Activated naive CD8-positive, alpha-beta T cell treated with anti-CD3 and anti-CD28 coated beads for 36 hours (primary cell): ENCODE data around the gene COL4A2. TPM values are rescaled to one million over a fixed set of nuclear protein-coding genes. Genes with fewer than 3 reads are reported as not detected.
"Not testable (repeated sequence)": the region's sequence is repeated elsewhere in the genome, so short reads cannot be mapped to it uniquely, and the experiment has no call there.

Experiments used
- DNase-seq: peaks from one replicate; pipeline ENCODE4 v3.0.0; 2021
- H3K27ac Mint-ChIP-seq: one replicate; pipeline ENCODE4 v1.8.0; 2022; ENCODE audit warnings: mild to moderate bottlenecking, moderate library complexity, mixed read lengths
- H3K27me3 Mint-ChIP-seq: one replicate; pipeline ENCODE4 v1.8.0; 2022; ENCODE audit warnings: mild to moderate bottlenecking, mixed read lengths
- H3K36me3 Mint-ChIP-seq: one replicate; pipeline ENCODE4 v1.8.0; 2021; ENCODE audit warnings: mild to moderate bottlenecking, mixed read lengths
- H3K4me1 Mint-ChIP-seq: one replicate; pipeline ENCODE4 v1.8.0; 2021; ENCODE audit warnings: mixed read lengths
- H3K4me3 Mint-ChIP-seq: one replicate; pipeline ENCODE4 v1.8.0; 2022; ENCODE audit warnings: mild to moderate bottlenecking, moderate library complexity, mixed read lengths
- H3K9me3 Mint-ChIP-seq: one replicate; pipeline ENCODE4 v1.8.0; 2022; ENCODE audit warnings: mixed read lengths
- total RNA-seq, 2 experiments: library from RNA; stranded (reverse); gene quantifications; one replicate each; pipeline ENCODE4 v1.2.3, GENCODE V29; 2021

The COL4A2 gene
- total RNA-seq, 2 experiments from 2014 or later = not detected

- no peak overlapping the region for H3K4me3 Mint-ChIP-seq
- H3K27ac Mint-ChIP-seq = no peak overlapping the region
- no peaks in the 10 kb centered on the region for H3K36me3 Mint-ChIP-seq
- DNase-seq = no peak
- H3K4me1 Mint-ChIP-seq = peaks cover under 1% of the 10 kb centered on the region
- H3K9me3 Mint-ChIP-seq = no peaks in the 10 kb centered on the region
- H3K27me3 Mint-ChIP-seq = peaks cover 41% of the 10 kb centered on the region
These were observed 143.2 kb downstream of the COL4A2 start for GRCh38 chr13:110450016-110450900.

- H3K27me3 Mint-ChIP-seq = peaks cover 43% of the 10 kb centered on the region
- no peaks in the 10 kb centered on the region for H3K36me3 Mint-ChIP-seq
- H3K9me3 Mint-ChIP-seq = no peaks in the 10 kb centered on the region
- H3K4me1 Mint-ChIP-seq = peaks cover 3% of the 10 kb centered on the region
- DNase-seq = no peak
- no peak overlapping the region for H3K27ac Mint-ChIP-seq
- H3K4me3 Mint-ChIP-seq = no peak overlapping the region
These were observed 144.1 kb downstream of the COL4A2 start for GRCh38 chr13:110450941-110451730.

- DNase-seq, H3K4me3 Mint-ChIP-seq, H3K4me1 Mint-ChIP-seq, H3K27ac Mint-ChIP-seq, H3K36me3 Mint-ChIP-seq, H3K9me3 Mint-ChIP-seq: not testable (repeated sequence)
- H3K27me3 Mint-ChIP-seq = peaks cover 39% of the 10 kb centered on the region
These were observed 146.0 kb downstream of the COL4A2 start for GRCh38 chr13:110453091-110453490.

GRCh38 chr13:110453797-110454196, 146.7 kb downstream of the COL4A2 start:
- Mint-ChIP-seq H3K4me1 (peaks cover 4% of the 10 kb centered on the region), H3K4me3 (no peak overlapping the region), H3K27ac (no peak overlapping the region), H3K9me3 (no peaks in the 10 kb centered on the region), H3K27me3 (peaks cover 36% of the 10 kb centered on the region), H3K36me3 (no peaks in the 10 kb centered on the region)
- no peak for DNase-seq

- DNase-seq = no peak
- Mint-ChIP-seq H3K4me3 (no peak overlapping the region), H3K27me3 (peaks cover 32% of the 10 kb centered on the region), H3K4me1 (peaks cover 4% of the 10 kb centered on the region), H3K36me3 (no peaks in the 10 kb centered on the region), H3K27ac (no peak overlapping the region), H3K9me3 (no peaks in the 10 kb centered on the region)
These were observed 147.3 kb downstream of the COL4A2 start for GRCh38 chr13:110454227-110454859.

- DNase-seq = no peak
- H3K36me3 Mint-ChIP-seq = no peaks in the 10 kb centered on the region
These were observed 147.9 kb downstream of the COL4A2 start for GRCh38 chr13:110454956-110455355.

GRCh38 chr13:110455444-110455843, 148.4 kb downstream of the COL4A2 start:
- no peaks in the 10 kb centered on the region for H3K36me3 Mint-ChIP-seq
- peaks cover 35% of the 10 kb centered on the region for H3K27me3 Mint-ChIP-seq
- H3K27ac Mint-ChIP-seq = no peak overlapping the region
- H3K9me3 Mint-ChIP-seq = no peaks in the 10 kb centered on the region
- peaks cover 4% of the 10 kb centered on the region for H3K4me1 Mint-ChIP-seq
- DNase-seq = no peak
- no peak overlapping the region for H3K4me3 Mint-ChIP-seq

More at GRCh38 chr13:110454956-110455355, 147.9 kb downstream of the COL4A2 start:
- Mint-ChIP-seq H3K27me3 (peaks cover 32% of the 10 kb centered on the region), H3K4me1 (peaks cover 4% of the 10 kb centered on the region), H3K9me3 (no peaks in the 10 kb centered on the region), H3K4me3 (no peak overlapping the region), H3K27ac (no peak overlapping the region)

GRCh38 chr13:110455941-110456340, 148.9 kb downstream of the COL4A2 start:
- H3K9me3 Mint-ChIP-seq = no peaks in the 10 kb centered on the region
- H3K4me1 Mint-ChIP-seq = peaks cover 4% of the 10 kb centered on the region
- DNase-seq = peak; percentile 66
- peaks cover 36% of the 10 kb centered on the region for H3K27me3 Mint-ChIP-seq
- H3K4me3 Mint-ChIP-seq = peak overlapping the region; percentile 44
- H3K27ac Mint-ChIP-seq = no peak overlapping the region
- H3K36me3 Mint-ChIP-seq = no peaks in the 10 kb centered on the region

GRCh38 chr13:110456550-110456949, 149.5 kb downstream of the COL4A2 start:
- peaks cover 4% of the 10 kb centered on the region for H3K4me1 Mint-ChIP-seq
- no peak overlapping the region for H3K4me3 Mint-ChIP-seq
- peaks cover 36% of the 10 kb centered on the region for H3K27me3 Mint-ChIP-seq
- DNase-seq = no peak
- H3K9me3 Mint-ChIP-seq = no peaks in the 10 kb centered on the region
- no peak overlapping the region for H3K27ac Mint-ChIP-seq
- H3K36me3 Mint-ChIP-seq = no peaks in the 10 kb centered on the region

GRCh38 chr13:110457361-110457760, 150.3 kb downstream of the COL4A2 start:
- H3K4me3 Mint-ChIP-seq = no peak overlapping the region
- H3K27me3 Mint-ChIP-seq = peaks cover 36% of the 10 kb centered on the region
- H3K36me3 Mint-ChIP-seq = no peaks in the 10 kb centered on the region
- no peaks in the 10 kb centered on the region for H3K9me3 Mint-ChIP-seq
- peaks cover 4% of the 10 kb centered on the region for H3K4me1 Mint-ChIP-seq
- no peak for DNase-seq
- H3K27ac Mint-ChIP-seq = no peak overlapping the region

GRCh38 chr13:110458017-110458416, 150.9 kb downstream of the COL4A2 start:
- no peak overlapping the region for H3K4me3 Mint-ChIP-seq
- H3K27me3 Mint-ChIP-seq = peaks cover 36% of the 10 kb centered on the region
- H3K4me1 Mint-ChIP-seq = peaks cover 4% of the 10 kb centered on the region
- no peak for DNase-seq
- H3K36me3 Mint-ChIP-seq = no peaks in the 10 kb centered on the region
- H3K9me3 Mint-ChIP-seq = no peaks in the 10 kb centered on the region
- H3K27ac Mint-ChIP-seq = no peak overlapping the region

- H3K36me3 Mint-ChIP-seq = no peaks in the 10 kb centered on the region
- H3K9me3 Mint-ChIP-seq = no peaks in the 10 kb centered on the region
- peaks cover 36% of the 10 kb centered on the region for H3K27me3 Mint-ChIP-seq
These were observed 151.7 kb downstream of the COL4A2 start for GRCh38 chr13:110458594-110459365.

GRCh38 chr13:110462091-110462490, 155.0 kb downstream of the COL4A2 start:
- Mint-ChIP-seq H3K27me3 (peaks cover 20% of the 10 kb centered on the region), H3K9me3 (no peaks in the 10 kb centered on the region), H3K27ac (no peak overlapping the region), H3K36me3 (no peaks in the 10 kb centered on the region), H3K4me3 (no peak overlapping the region), H3K4me1 (no peaks in the 10 kb centered on the region)
- DNase-seq = no peak

More at GRCh38 chr13:110458594-110459365, 151.7 kb downstream of the COL4A2 start:
- DNase-seq = no peak
- H3K4me3 Mint-ChIP-seq = no peak overlapping the region
- H3K4me1 Mint-ChIP-seq = peaks cover 4% of the 10 kb centered on the region
- no peak overlapping the region for H3K27ac Mint-ChIP-seq

GRCh38 chr13:110463156-110463555, 156.1 kb downstream of the COL4A2 start:
- no peaks in the 10 kb centered on the region for H3K36me3 Mint-ChIP-seq
- H3K4me3 Mint-ChIP-seq = no peak overlapping the region
- no peaks in the 10 kb centered on the region for H3K9me3 Mint-ChIP-seq
- H3K4me1 Mint-ChIP-seq = no peaks in the 10 kb centered on the region
- DNase-seq = no peak
- peaks cover 14% of the 10 kb centered on the region for H3K27me3 Mint-ChIP-seq
- no peak overlapping the region for H3K27ac Mint-ChIP-seq
